Neural crest cell (in vitro differentiated cells): ENCODE measurements around the gene SMTNL2. TPM values are rescaled to one million over a fixed set of nuclear protein-coding genes. Genes with fewer than 3 reads are reported as not detected.
A peak's percentile ranks its signal among the peaks of the same experiment; 100 is the strongest.

Experiments used
- DNase-seq: peaks from one replicate; pipeline ENCODE4 v3.0.0; 2021; ENCODE audit warnings: low read depth, mixed read lengths, low spot score
- H3K27ac Mint-ChIP-seq: one replicate; pipeline ENCODE4 v1.8.0; 2021; ENCODE audit warnings: mild to moderate bottlenecking, mixed read lengths; ENCODE audit not compliant: unreplicated experiment
- H3K27me3 Mint-ChIP-seq: 2 replicates; pipeline ENCODE4 v1.8.0; 2021; ENCODE audit warnings: low read depth, mild to moderate bottlenecking, mixed read lengths
- H3K36me3 Mint-ChIP-seq: 2 replicates; pipeline ENCODE4 v1.8.0; 2021; ENCODE audit warnings: low read depth, mild to moderate bottlenecking, mixed read lengths
- H3K4me1 Mint-ChIP-seq: 2 replicates; pipeline ENCODE4 v1.8.0; 2021; ENCODE audit warnings: mixed read lengths
- H3K4me3 Mint-ChIP-seq: one replicate; pipeline ENCODE4 v1.8.0; 2021; ENCODE audit warnings: mild to moderate bottlenecking, mixed read lengths
- H3K9me3 Mint-ChIP-seq: 2 replicates; pipeline ENCODE4 v1.8.0; 2021; ENCODE audit warnings: mixed read lengths
- total RNA-seq: library from RNA; stranded (reverse); gene quantifications from 2 replicates; pipeline ENCODE4 v1.2.1, GENCODE V29; 2021
- TF ChIP-seq, protein P1 (sequence below): fragments of 200-600 bp; sonication (generic); conservative IDR thresholded peaks from 2 replicates; pipeline ENCODE4 v1.5.0; 2021; ENCODE audit warnings: antibody characterized with exemption, mild to moderate bottlenecking

Gene SMTNL2
- total RNA-seq, 1 donor from 2014 or later = 1.1 TPM

DNA sequence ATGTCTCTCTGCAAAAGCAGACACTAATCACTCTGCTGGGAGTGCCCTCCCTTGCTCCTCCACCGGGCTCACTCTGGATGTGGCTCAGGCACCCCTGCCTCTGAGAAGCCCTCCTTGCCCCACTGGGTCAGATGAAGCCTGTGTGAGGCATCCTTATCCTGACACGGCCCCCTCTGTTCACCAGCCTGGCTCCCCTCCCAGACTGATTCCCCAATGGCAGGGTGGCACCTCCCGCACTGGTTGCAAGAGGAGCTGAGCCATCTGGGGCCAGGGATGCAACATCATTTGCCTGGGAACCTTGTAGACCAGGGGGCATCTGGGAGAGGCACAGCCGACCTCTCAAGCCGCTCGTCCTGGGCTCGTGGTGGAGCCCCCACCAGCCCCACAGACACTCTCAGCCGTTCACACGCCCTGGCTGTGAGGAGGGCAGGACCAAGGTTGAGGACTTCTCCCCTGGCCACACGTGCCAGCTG, 6.7 kb downstream of the SMTNL2 start:
- H3K27me3 Mint-ChIP-seq = peaks cover 21% of the 10 kb centered on the region
- H3K27ac Mint-ChIP-seq = no peak overlapping the region
- H3K36me3 Mint-ChIP-seq = no peaks in the 10 kb centered on the region
- no peak overlapping the region for H3K4me3 Mint-ChIP-seq
- no peak for DNase-seq
- peaks cover 12% of the 10 kb centered on the region for H3K4me1 Mint-ChIP-seq
- no peaks in the 10 kb centered on the region for H3K9me3 Mint-ChIP-seq
- TF ChIP-seq, protein P1, sequence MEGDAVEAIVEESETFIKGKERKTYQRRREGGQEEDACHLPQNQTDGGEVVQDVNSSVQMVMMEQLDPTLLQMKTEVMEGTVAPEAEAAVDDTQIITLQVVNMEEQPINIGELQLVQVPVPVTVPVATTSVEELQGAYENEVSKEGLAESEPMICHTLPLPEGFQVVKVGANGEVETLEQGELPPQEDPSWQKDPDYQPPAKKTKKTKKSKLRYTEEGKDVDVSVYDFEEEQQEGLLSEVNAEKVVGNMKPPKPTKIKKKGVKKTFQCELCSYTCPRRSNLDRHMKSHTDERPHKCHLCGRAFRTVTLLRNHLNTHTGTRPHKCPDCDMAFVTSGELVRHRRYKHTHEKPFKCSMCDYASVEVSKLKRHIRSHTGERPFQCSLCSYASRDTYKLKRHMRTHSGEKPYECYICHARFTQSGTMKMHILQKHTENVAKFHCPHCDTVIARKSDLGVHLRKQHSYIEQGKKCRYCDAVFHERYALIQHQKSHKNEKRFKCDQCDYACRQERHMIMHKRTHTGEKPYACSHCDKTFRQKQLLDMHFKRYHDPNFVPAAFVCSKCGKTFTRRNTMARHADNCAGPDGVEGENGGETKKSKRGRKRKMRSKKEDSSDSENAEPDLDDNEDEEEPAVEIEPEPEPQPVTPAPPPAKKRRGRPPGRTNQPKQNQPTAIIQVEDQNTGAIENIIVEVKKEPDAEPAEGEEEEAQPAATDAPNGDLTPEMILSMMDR = no peak

DNA sequence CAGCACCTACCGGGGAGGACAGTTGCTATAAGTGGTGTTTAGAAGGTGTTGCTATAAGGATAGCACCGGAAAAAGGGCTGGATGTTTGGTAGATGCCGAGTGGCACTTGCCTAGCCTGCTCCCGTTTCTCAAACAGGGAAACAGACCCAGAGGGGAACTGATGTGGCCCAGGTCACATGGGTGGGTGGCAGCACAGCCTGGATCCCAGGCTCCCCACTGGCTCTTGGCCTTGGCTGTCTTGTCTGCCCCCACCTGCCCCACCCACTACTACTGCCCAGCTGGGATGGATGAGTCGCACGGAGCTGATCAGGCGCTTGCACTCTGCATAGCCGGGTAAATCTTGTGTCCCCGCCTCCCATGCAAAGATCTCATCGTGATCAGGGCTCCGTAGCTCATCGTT, 7.2 kb downstream of the SMTNL2 start:
- H3K36me3 Mint-ChIP-seq = no peaks in the 10 kb centered on the region
- H3K27ac Mint-ChIP-seq = no peak overlapping the region
- TF ChIP-seq, protein P1 = no peak
- no peak for DNase-seq
- peaks cover 16% of the 10 kb centered on the region for H3K27me3 Mint-ChIP-seq
- H3K9me3 Mint-ChIP-seq = no peaks in the 10 kb centered on the region
- peaks cover 12% of the 10 kb centered on the region for H3K4me1 Mint-ChIP-seq
- no peak overlapping the region for H3K4me3 Mint-ChIP-seq

DNA sequence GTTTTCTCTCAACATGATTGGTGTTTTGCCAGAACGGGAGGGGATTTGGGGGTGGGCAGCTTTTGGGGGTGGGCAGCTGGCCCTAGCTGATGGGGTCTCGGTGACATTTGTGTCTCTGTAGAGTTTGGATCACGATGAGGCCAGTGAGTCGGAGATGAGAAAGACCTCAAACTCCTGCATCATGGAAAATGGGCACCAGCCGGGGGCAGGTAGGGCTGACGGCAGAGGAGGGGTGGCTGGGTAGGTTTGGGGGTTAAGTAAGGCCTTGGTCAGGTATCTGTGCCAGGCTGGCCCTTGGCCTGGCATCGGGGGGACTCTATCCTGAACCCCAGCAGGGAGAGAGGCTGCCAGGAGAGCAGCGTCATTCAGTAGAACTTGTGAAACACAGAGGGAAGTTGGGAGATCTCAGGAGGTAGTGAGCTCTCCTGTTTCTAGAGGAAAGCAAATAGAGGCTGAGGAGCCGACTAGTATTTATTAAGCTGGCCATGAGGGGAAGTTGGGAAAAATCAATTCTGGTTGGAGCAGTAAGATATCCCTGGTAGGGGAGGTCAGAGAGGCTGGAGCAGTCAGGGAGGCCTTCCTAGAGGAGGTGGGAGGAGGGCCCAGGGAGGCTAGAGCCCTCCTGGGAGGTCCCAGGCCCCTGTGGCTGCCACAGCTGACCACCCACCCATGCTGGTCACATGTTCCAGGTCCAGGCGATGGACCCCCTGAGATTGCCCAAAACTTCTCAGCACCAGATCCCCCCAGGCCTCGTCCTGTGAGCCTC, 8.1 kb downstream of the SMTNL2 start:
- H3K4me3 Mint-ChIP-seq = no peak overlapping the region
- H3K36me3 Mint-ChIP-seq = no peaks in the 10 kb centered on the region
- no peaks in the 10 kb centered on the region for H3K9me3 Mint-ChIP-seq
- peaks cover 12% of the 10 kb centered on the region for H3K27me3 Mint-ChIP-seq
- no peak overlapping the region for H3K27ac Mint-ChIP-seq
- no peak for DNase-seq
- H3K4me1 Mint-ChIP-seq = peaks cover 12% of the 10 kb centered on the region
- TF ChIP-seq, protein P1 = no peak

DNA sequence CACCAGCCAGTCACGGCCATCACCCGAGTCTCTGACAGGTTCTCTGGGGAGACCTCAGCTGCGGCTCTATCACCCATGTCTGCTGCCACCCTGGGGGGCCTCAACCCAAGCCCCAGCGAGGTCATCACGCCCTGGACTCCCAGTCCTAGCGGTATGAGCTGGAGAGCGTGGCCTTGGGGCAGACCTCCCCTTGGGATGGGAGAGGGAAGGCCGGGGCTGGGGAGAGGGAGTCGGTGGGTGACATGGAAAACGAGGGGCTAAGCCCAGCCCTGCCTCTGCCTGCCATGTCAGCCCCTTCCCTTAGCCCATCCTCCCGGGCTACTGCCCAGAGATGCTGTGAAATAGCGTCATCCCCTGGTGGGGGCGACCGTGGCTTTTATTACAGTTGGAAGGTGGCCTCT, 8.7 kb downstream of the SMTNL2 start:
- Mint-ChIP-seq H3K4me1 (peaks cover 17% of the 10 kb centered on the region), H3K36me3 (no peaks in the 10 kb centered on the region), H3K27ac (peak overlapping the region; percentile 19), H3K27me3 (peaks cover 12% of the 10 kb centered on the region), H3K4me3 (no peak overlapping the region), H3K9me3 (no peaks in the 10 kb centered on the region)
- no peak for DNase-seq
- TF ChIP-seq, protein P1 = no peak

DNA sequence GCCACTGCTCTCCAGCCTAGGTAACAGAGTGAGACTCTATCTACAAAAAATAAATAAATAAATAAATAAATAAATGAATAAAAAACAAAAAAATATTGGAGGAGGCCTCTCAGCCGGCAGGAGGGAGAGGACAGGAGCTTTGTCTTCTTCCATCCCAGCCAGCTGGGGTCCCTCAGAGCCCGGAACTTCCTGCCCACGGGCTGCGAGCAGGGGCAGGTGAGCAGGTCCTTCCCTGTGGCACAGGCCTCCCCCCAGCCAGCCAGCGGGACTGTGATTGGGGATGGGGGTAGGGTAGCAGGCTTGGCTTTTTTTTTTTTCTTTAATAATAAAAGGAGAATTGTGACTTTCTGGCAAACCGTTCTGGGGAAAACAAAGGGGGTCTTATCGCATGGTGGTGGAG, 10.1 kb downstream of the SMTNL2 start:
- H3K27ac Mint-ChIP-seq = peak overlapping the region; percentile 84
- peaks cover 26% of the 10 kb centered on the region for H3K4me1 Mint-ChIP-seq
- no peak for DNase-seq
- TF ChIP-seq, protein P1 = no peak
- H3K4me3 Mint-ChIP-seq = no peak overlapping the region
- no peaks in the 10 kb centered on the region for H3K36me3 Mint-ChIP-seq
- peaks cover 9% of the 10 kb centered on the region for H3K27me3 Mint-ChIP-seq
- no peaks in the 10 kb centered on the region for H3K9me3 Mint-ChIP-seq
